ENCODE measurements around the gene SLC6A1.
"Not testable (repeated sequence)": the region's sequence is repeated elsewhere in the genome, so short reads cannot be mapped to it uniquely, and the experiment has no call there.

DNA sequence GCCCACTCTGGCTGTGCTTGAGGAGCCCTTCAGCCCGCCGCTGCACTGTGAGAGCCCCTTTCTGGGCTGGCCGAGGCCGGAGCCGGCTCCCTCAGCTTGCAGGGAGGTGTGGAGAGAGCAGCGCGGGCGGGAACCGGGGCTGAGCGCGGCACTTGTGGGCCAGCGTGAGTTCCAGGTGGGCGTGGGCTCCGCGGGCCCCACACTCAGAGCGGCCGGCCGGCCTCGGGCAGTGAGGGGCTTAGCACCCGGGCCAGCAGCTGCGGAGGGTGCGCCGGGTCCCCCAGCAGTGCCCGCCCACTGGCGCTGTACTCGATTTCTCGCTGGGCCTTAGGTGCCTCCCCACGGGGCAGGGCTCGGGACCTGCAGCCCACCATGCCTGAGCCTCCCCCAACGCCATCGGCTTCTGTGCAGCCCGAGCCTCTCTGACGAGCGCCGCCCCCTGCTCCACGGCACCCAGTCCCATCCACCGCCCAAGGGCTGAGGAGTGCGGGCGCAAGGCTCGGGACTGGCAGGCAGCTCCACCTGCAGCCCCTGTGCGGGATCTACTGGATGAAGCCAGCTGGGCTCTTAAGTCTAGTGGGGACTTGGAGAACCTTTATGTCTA is 68.8 kb downstream of the SLC6A1 start:
- not testable (repeated sequence) for TF ChIP-seq EP300 (IDR thresholded peaks at IDR 0.05; ENCODE audit: borderline replicate concordance in 1 of 2, low read depth in 2 of 2, low read length in 2 of 2); POLR2A (IDR thresholded peaks at IDR 0.05; ENCODE audit: control extremely low read depth in 1 of 2, low read depth in 2 of 2, low read length in 2 of 2)

Measured in H1 (cell line).